HCT116 (cell line): ENCODE measurements around the gene EPHA1. TPM values are rescaled to one million over a fixed set of nuclear protein-coding genes. Genes with fewer than 3 reads are reported as not detected.

Experiments
- ATAC-seq: fragments of 200-7000 bp; cut with Tn5 transposase; 2 replicates; pipeline ENCODE4 v1.9.1; 2020; ENCODE audit warnings: mild to moderate bottlenecking, moderate library complexity
- BruUV-seq: library from RNA; stranded (reverse); fragments of 400-500 nt; replicated peaks from 2 replicates; lab custom pipeline; 2021; lab: Mats Ljungman, UMichigan
- CTCF ChIA-PET: fragments of 300-600 bp; sonication (Branson Sonifier 250); formaldehyde crosslinking; loops from one replicate; lab custom pipeline; 2021; ENCODE audit warnings: antibody characterized with exemption; lab: Charles Lee
- POLR2A ChIA-PET: fragments of 300-600, 350-600 bp; sonication (Branson Sonifier 250); formaldehyde crosslinking; loops from one replicate; lab custom pipeline; 2021; ENCODE audit warnings: antibody characterized with exemption; lab: Charles Lee
- RAD21 ChIA-PET, 2 experiments: fragments of 300-600 bp; sonication (Branson Sonifier 250); formaldehyde crosslinking; loops; one replicate each; lab custom pipeline; 2023; ENCODE audit warnings: low total read pairs in 2 of 2; ENCODE audit not compliant: uncharacterized antibody in 2 of 2, unreplicated experiment in 2 of 2, low non-redundant PET in 1 of 2; lab: Charles Lee
- DNase-seq: peaks from one replicate; pipeline ENCODE4 v3.0.0-alpha.2; 2010; ENCODE audit warnings: low read depth, low spot score
- H2AFZ ChIP-seq: fragments of 200-600 bp; shearing (Covaris generic), sonication (generic); 2 replicates; pipeline ENCODE4 v1.6.1; 2017; ENCODE audit warnings: low read depth, mixed run types, mixed read lengths, antibody characterized with exemption, low read length; ENCODE audit not compliant: poor library complexity, severe bottlenecking
- H3K27ac ChIP-seq: 2 replicates; pipeline ENCODE4 v1.5.1; 2012; ENCODE audit warnings: low read depth, low read length
- H3K27me3 ChIP-seq: fragments of 200-600 bp; sonication (generic); 2 replicates; pipeline ENCODE4 v1.6.1; 2016; ENCODE audit warnings: mixed run types, low read length, mixed read lengths; ENCODE audit not compliant: insufficient read depth
- H3K36me3 ChIP-seq, 2 experiments: fragments of 200-500 bp in 1 of 2; fragments of 200-600 bp in 1 of 2; sonication (Bioruptor generic) in 1 of 2; sonication (generic) in 1 of 2; 2 replicates each; pipeline versions ENCODE4 v1.5.1 to v1.6.1; 2014 to 2016; ENCODE audit warnings: low read length in 2 of 2, inconsistent platforms in 1 of 2, mixed read lengths in 1 of 2, mixed run types in 1 of 2; ENCODE audit not compliant: insufficient read depth in 2 of 2, control insufficient read depth in 1 of 2
- H3K4me1 ChIP-seq, 2 experiments: fragments of 200-600 bp in 1 of 2; sonication (generic) in 1 of 2; 2 replicates each; pipeline versions ENCODE4 v1.5.1 to v1.6.1; 2012 to 2017; ENCODE audit warnings: low read length in 2 of 2, inconsistent platforms in 1 of 2, mild to moderate bottlenecking in 1 of 2, mixed read lengths in 1 of 2, mixed run types in 1 of 2, moderate library complexity in 1 of 2; ENCODE audit not compliant: insufficient read depth in 2 of 2, control insufficient read depth in 1 of 2
- H3K4me2 ChIP-seq: fragments of 200-600 bp; sonication (generic); 2 replicates; pipeline ENCODE4 v1.6.1; 2017; ENCODE audit warnings: mixed run types, low read length, mixed read lengths
- H3K4me3 ChIP-seq, 2 experiments: fragments of 200-600 bp in 1 of 2; sonication (generic) in 1 of 2; replicated peaks in 1 of 2; 2 replicates each; pipeline ENCODE4 v1.5.1; 2011 to 2016; ENCODE audit warnings: low read length in 2 of 2, control low read depth in 1 of 2, low read depth in 1 of 2, mild to moderate bottlenecking in 1 of 2, mixed read lengths in 1 of 2, mixed run types in 1 of 2
- H3K79me2 ChIP-seq: fragments of 200-600 bp; sonication (generic); 2 replicates; pipeline ENCODE4 v1.6.1; 2017; ENCODE audit warnings: mild to moderate bottlenecking, mixed run types, low read length, moderate library complexity, mixed read lengths; ENCODE audit not compliant: insufficient read depth
- H3K9ac ChIP-seq: fragments of 200-600 bp; sonication (generic); 2 replicates; pipeline ENCODE4 v1.6.1; 2016; ENCODE audit warnings: low read length, mixed read lengths
- H3K9me2 ChIP-seq: fragments of 200-600 bp; sonication (generic), shearing (Covaris generic); 2 replicates; pipeline ENCODE4 v1.6.1; 2017; ENCODE audit warnings: mixed run types, mild to moderate bottlenecking, moderate library complexity; ENCODE audit not compliant: insufficient read depth
- H3K9me3 ChIP-seq, 2 experiments: fragments of 200-500 bp in 1 of 2; fragments of 200-600 bp in 1 of 2; sonication (Bioruptor generic) in 1 of 2; sonication (generic) in 1 of 2; 2 replicates each; pipeline ENCODE4 v1.6.1; 2014 to 2017; ENCODE audit warnings: low read length in 2 of 2, mixed read lengths in 2 of 2, inconsistent platforms in 1 of 2, low read depth in 1 of 2, mild to moderate bottlenecking in 1 of 2, mixed run types in 1 of 2, moderate library complexity in 1 of 2; ENCODE audit not compliant: control insufficient read depth in 1 of 2, insufficient read depth in 1 of 2
- H4K20me1 ChIP-seq: fragments of 200-600 bp; sonication (generic), shearing (Covaris generic); 2 replicates; pipeline ENCODE4 v1.6.1; 2017; ENCODE audit warnings: mixed run types, mild to moderate bottlenecking, moderate library complexity; ENCODE audit not compliant: insufficient read depth
- ATF3 ChIP-seq: IDR thresholded peaks from 2 replicates; pipeline ENCODE4 v1.6.1; 2012
- CEBPB ChIP-seq: IDR thresholded peaks from 2 replicates; pipeline ENCODE4 v1.6.1; 2012; ENCODE audit warnings: low read depth
- CTCF ChIP-seq, 3 experiments: fragments of 200-600 bp in 1 of 3; sonication (generic) in 1 of 3; IDR thresholded peaks in 2 of 3; conservative IDR thresholded peaks in 1 of 3; 2 replicates each; pipeline ENCODE4 v1.5.1; 2012 to 2017; ENCODE audit warnings: low read depth in 2 of 3, low read length in 2 of 3, antibody characterized with exemption in 1 of 3, borderline replicate concordance in 1 of 3, control low read depth in 1 of 3, mild to moderate bottlenecking in 1 of 3, mixed read lengths in 1 of 3, mixed run types in 1 of 3, moderate library complexity in 1 of 3; ENCODE audit not compliant: insufficient read depth in 1 of 3
- EZH2 ChIP-seq: fragments of 200-600 bp; sonication (generic); IDR thresholded peaks from 2 replicates; pipeline ENCODE4 v1.6.1; 2017; ENCODE audit warnings: antibody characterized with exemption, mixed run types
- MAX ChIP-seq: IDR thresholded peaks from 2 replicates; pipeline ENCODE4 v1.6.1; 2012
- POLR2A ChIP-seq: IDR thresholded peaks from 2 replicates; pipeline ENCODE4 v1.7.0; 2011; ENCODE audit warnings: borderline replicate concordance; ENCODE audit not compliant: insufficient read depth, insufficient read length; ENCODE audit errors: extremely low read depth
- REST ChIP-seq: IDR thresholded peaks from 2 replicates; pipeline ENCODE4 v1.6.1; 2012; ENCODE audit warnings: low read depth
- SP1 ChIP-seq: IDR thresholded peaks from 2 replicates; pipeline ENCODE4 v1.6.1; 2012; ENCODE audit warnings: low read depth
- SRF ChIP-seq: IDR thresholded peaks from 2 replicates; pipeline ENCODE4 v1.6.1; 2012; ENCODE audit warnings: low read depth
- intact Hi-C: fragments of 100-400 bp; cut with micrococcal nuclease; formaldehyde crosslinking; loops from 2 replicates; pipeline ENCODE4 v1.10.0; 2022
- total RNA-seq: library from RNA; stranded (reverse); gene quantifications from one replicate; pipeline ENCODE4 v1.2.1, GENCODE V29; 2021; ENCODE audit not compliant: unreplicated experiment

Gene EPHA1
- total RNA-seq, 1 experiment from 2014 or later = 29.9 TPM

GRCh38 chr7:143385891-143386781 is 22.5 kb downstream of the EPHA1 start:
- no peak overlapping the region for H3K9ac ChIP-seq
- H3K4me2 ChIP-seq = no peak overlapping the region

GRCh38 chr7:143384661-143385631 is 23.7 kb downstream of the EPHA1 start:
- RAD21 ChIA-PET = no interaction called here
- Histone ChIP-seq H3K27me3 (no peaks in the 10 kb centered on the region), H3K27ac (no peak overlapping the region), H3K9ac (no peak overlapping the region), H3K4me1 (peaks cover 2 to 13% of the 10 kb centered on the region in 2 experiments), H3K4me2 (no peak overlapping the region), H3K9me3 (no peaks in the 10 kb centered on the region), H4K20me1 (no peaks in the 10 kb centered on the region), H3K9me2 (no peaks in the 10 kb centered on the region), H3K79me2 (peaks cover 72% of the 10 kb centered on the region), H2AFZ (no peak overlapping the region)
- intact Hi-C loops = no loop called here
- ATAC-seq (no peak), DNase-seq (no peak)
- CTCF ChIA-PET = no interaction called here
- POLR2A ChIA-PET = no interaction called here
- no TSS peak for BruUV-seq
- TF ChIP-seq CEBPB = no peak
- no peak for TF ChIP-seq CTCF (IDR thresholded peaks at IDR 0.05 in 2 of 3, conservative IDR thresholded peaks at IDR 0.05 in 1 of 3; ENCODE audit: borderline replicate concordance in 1 of 3, insufficient read depth in 1 of 3, low read depth in 2 of 3, low read length in 2 of 3)
- no peak for TF ChIP-seq ATF3
- no peak for TF ChIP-seq SP1
- TF ChIP-seq REST = no peak
- no peak for TF ChIP-seq POLR2A
- TF ChIP-seq, all 23 proteins: peak for 0
- Histone ChIP-seq H3K36me3 (peaks cover 9 to 33% of the 10 kb centered on the region in 2 experiments; a peak in 3 of 4 replicates), H3K4me3 (no peak overlapping the region)

More at GRCh38 chr7:143385891-143386781, 22.5 kb downstream of the EPHA1 start:
- Histone ChIP-seq H3K9me2 (no peaks in the 10 kb centered on the region), H4K20me1 (no peaks in the 10 kb centered on the region), H3K27me3 (no peaks in the 10 kb centered on the region), H3K36me3 (peaks cover 11 to 41% of the 10 kb centered on the region in 2 experiments; a peak in 3 of 4 replicates), H3K4me1 (peaks cover 2 to 12% of the 10 kb centered on the region in 2 experiments; a peak in 3 of 4 replicates), H3K9me3 (no peaks in the 10 kb centered on the region), H3K4me3 (no peak overlapping the region), H3K27ac (no peak overlapping the region), H2AFZ (no peak overlapping the region), H3K79me2 (peaks cover 72% of the 10 kb centered on the region)
- POLR2A ChIA-PET = interaction anchor here (0.7 kb wide), 1 partner anchor 1232 kb away, joined by 4 read pairs; no protein-coding TSS in a partner anchor
- CTCF ChIA-PET = no interaction called here
- RAD21 ChIA-PET = no interaction called here
- no peak for DNase-seq
- no peak for ATAC-seq
- TF ChIP-seq SRF (no peak), EZH2 (no peak), MAX (no peak), CEBPB (no peak)
- intact Hi-C loops = no loop called here
- no TSS peak for BruUV-seq
